Skin epidermis (tissue), 12 donors: Measurements from ENCODE around the gene MYO16.

Source experiments
- H3K27ac ChIP-seq, 21 experiments: fragments of 200-600 bp; sonication (generic) in 11 of 21; one replicate each; pipeline ENCODE4 v1.5.0; 2020; ENCODE audit warnings: mild to moderate bottlenecking in 3 of 21, inconsistent platforms in 2 of 21, moderate library complexity in 2 of 21
- H3K4me3 ChIP-seq, 7 experiments: fragments of 200-600 bp; sonication (generic) in 2 of 7; one replicate each; pipeline ENCODE4 v1.5.0; 2020; ENCODE audit warnings: inconsistent platforms in 2 of 7, mild to moderate bottlenecking in 2 of 7, moderate library complexity in 1 of 7

Gene MYO16

DNA sequence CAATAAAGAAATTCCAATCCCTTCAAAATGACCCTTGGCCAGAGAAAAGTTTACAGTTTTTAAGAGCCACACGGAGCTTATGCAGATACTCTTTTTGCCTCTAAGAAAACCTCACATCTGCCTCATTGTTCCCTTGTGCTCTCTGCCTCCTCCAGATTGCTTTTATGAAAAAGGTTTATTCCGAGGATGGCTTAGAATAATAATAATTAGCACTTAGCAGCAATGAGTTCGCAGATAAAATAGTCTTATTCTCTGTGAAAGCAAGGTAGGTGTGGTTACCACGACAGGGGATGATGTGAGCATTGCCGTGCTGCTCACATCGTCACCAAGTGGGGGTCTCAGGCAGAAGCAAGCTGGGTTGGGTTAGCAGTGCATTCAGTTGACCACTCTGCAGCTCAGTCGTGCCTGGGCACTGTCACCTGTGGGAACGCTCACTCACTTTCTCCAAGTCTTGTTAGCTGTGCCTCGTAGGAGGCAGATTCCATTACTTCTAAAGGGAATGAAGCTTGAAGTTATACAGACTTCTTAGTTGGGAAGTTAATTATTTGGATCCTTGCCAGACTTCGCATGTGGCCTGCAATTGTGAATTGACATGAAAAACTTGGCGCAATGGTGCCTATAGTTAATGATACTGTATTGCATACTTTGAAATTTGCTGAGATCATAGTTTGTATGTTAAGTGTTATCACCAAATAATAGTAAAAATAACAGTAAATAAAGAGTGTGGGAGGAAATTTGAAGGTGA lies 157.2 kb downstream of the MYO16 start:
- no peak overlapping the region for H3K4me3 ChIP-seq
- no peak overlapping the region for H3K27ac ChIP-seq

DNA sequence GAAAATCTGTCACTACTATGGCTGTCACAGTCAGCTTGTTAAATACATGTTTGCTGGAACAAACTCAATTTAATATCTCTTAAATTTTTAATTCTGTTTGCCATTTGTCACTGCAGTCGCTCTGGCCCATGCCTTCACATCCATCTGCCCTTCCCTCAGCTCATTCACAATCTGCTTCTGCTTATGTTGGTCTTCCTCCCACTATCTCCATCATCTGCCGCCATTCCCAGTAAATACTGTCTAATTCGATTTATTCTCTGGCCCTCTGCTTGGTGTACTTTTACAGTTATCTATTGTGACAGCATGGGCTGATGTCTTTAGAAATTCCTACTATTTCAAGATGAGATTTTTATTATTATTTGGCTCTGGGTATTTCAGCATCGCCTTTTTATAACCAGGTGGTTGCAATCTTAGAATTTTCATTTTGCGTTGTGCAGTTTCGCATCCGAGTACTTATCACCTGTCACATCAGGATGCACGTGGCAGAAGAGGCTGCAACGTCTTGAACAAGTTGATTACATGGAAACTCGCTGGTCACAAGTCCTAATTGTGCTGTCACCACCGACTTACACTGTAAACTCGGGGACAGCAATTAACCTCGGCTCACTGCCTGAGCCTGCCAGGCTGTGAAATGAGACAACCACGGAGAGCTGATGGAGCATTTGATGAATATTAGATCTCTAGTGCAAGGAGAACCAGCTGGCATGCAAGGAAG lies 158.4 kb downstream of the MYO16 start:
- Histone ChIP-seq H3K4me3 (no peak overlapping the region), H3K27ac (no peak overlapping the region)

DNA sequence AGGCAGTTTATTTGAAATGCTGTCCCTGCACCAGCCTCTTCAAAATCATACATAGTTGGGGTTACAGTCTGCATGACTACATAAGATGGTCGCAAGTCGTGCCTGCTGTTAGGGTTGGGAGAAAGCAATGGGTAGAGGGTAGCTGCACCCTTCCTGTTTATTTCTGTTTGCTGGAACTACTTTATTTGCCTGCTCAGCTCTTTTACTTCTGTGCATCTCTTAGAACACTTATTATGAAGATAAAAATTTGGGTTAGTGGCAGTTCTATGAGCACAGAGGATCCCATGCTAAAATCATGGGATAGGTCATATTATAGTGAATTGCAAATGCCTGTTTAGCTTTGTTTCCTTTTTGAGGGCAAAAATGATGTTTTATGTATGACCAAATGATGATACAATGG lies 160.1 kb downstream of the MYO16 start:
- H3K4me3 ChIP-seq, result no peak overlapping the region

DNA sequence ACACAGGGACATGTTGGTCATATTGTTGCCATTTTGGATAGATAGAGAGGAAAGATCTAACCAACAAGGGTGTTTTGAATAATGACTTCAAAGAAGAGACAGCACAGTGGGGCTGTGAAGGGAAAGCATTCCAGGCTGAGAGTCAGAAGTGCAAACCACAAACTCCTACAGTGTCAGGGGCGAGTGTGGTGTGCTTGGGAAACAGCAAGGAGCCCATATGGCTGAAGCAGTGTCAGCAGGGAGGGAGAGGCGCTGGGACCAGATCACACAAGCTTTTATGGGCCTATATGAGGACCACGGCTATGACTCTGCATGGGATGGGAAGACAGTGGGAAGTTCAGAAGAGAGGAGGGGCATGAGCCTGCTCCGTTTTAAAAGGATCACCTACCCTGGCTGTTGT lies 166.4 kb downstream of the MYO16 start:
- H3K4me3 ChIP-seq, result no peak overlapping the region
- no peak overlapping the region for H3K27ac ChIP-seq

More for the DNA sequence above, 160.1 kb downstream of the MYO16 start:
- no peak overlapping the region for H3K27ac ChIP-seq

DNA sequence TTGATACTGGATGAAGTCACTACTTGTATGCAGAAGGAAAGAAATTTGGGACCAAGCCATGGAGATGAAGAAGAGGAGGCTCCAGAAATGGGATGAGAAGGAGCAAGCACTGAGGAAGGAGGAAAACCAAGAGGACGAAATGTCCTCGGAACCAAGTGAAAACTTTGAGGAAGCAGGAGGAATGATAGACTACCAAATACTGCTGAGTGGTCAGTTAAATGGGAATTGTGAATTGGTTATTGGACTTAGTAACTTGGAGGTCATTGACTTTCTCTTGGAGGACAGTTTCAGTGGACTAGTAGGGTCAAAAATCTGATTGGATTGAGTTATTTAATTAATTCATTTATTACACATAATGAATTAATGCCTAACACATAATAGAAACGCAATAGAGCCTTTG lies 167.9 kb downstream of the MYO16 start:
- no peak overlapping the region for H3K27ac ChIP-seq
- H3K4me3 ChIP-seq, result no peak overlapping the region

DNA sequence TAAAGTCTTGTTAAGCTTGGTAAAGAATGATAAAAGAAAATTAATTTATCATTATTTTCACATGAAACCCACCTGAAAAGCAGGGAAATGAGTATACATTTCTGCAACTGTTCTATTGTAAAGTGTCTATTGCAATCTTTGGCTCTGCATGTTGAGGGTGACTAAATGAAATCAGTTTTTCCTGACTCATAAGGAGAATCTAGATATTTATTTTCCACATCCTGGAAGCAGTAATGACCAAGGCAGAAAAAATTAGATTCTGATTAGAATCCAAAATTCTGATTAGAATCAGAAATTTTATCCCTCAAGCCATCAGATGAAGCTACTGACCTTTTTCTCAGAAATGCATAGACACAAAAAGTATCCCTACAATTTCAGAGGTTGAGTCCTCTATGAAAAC lies 178.4 kb downstream of the MYO16 start:
- Histone ChIP-seq H3K27ac (no peak overlapping the region), H3K4me3 (no peak overlapping the region)

DNA sequence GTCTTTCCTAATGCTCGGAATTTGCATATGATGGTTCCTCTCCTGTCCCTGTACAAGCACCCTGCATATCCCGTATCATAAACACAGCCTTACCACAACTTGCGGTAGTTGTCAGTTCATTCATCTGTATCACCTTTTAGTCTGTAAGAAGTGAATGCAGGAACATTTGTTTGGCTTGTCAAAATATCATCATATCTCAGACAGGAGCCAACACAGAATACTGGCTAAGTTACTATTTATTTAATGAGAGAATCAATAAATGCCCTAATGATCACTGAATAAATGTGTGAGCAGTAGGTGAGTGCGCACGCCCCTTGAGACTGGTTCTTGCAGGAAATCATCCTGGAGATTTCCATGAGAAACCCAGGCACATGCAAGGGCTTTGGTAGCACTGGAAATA lies 182.8 kb downstream of the MYO16 start:
- H3K27ac ChIP-seq, result no peak overlapping the region
- H3K4me3 ChIP-seq, result no peak overlapping the region

DNA sequence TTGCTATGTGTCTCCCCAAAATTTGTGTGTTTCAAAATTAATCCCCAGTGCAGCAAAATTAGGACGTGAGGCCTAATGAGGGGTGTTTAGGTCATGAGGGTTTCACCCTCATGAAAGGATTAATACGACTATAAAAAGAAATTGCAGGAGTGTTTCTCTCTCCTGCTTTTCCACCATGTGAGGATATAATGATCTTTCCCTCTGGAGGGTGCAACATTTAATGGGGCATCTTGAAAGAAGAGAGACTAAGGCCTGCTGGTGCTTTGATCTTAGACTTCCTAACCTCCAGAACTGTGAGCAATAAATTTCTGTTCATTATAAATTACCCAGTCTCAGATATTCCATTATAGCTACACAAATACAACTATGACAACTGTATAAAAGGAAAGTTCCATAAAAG lies 183.2 kb downstream of the MYO16 start:
- H3K4me3 ChIP-seq, result no peak overlapping the region

DNA sequence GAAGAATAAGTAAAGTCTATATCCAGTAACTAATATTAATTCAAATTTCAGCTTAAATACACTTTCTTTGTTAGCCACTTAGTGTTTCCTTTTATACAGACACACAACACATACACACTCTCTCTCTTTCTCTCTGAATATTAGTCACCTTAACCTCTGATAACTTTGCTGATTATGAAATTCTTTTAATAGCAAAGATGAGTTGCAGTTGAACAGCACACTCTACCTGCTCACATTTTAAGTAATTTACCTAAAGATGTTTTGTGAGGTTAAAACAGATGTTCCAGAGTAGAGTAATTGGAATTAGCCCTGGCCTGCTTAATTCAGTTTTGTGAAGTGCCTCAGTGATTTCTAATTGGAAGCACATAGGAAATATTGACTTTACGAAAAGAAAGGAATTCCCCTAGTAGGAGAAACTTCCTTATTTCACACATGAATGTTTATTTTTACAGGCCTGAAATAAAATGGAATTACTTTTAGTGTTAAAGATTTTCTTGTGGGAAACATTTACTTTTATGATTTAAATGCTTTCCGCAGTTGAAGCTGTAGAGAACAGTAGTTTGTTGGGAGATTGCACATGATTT lies 184.3 kb downstream of the MYO16 start:
- Histone ChIP-seq H3K27ac (no peak overlapping the region), H3K4me3 (no peak overlapping the region)

More for the DNA sequence above, 183.2 kb downstream of the MYO16 start:
- H3K27ac ChIP-seq, result no peak overlapping the region

DNA sequence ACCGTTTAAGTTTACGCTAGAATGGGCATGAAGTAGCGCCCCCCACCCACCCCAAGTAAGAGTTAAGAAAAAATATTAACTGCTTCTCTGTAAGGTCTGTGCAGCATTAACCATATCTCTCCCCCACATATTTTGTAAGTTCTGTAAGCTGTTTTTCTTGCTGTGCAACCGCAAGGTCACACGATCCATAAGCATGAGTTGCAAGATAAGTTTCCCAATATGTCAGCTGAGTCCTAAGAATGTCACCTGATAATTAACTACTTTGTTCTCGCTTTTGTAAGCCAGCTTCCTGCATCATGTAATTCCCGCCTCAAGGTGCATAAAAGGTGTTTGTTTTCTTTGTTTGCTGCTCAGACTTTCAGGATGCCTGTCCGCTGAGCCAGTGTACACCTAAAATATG lies 187.0 kb downstream of the MYO16 start:
- Histone ChIP-seq H3K4me3 (no peak overlapping the region), H3K27ac (no peak overlapping the region)

DNA sequence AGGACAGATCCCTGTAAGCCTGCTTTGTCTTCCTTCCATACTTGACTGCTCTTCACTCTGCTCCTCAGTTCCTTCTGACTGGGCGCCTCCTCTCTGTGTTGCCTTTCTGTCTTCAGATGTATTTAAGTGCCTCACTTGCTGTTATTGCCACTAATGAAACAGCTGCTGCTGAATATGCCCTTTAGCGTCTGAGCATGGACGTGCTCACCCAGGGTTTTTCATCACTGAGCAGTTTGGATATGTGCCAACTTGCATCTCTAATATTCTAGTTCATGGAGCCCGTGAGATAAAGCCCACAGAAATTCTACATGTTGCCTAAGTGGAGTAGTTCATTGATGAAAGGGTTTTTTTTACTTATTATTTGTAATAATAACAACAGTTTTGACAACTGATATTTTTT lies 198.2 kb downstream of the MYO16 start:
- no peak overlapping the region for H3K27ac ChIP-seq
- no peak overlapping the region for H3K4me3 ChIP-seq

DNA sequence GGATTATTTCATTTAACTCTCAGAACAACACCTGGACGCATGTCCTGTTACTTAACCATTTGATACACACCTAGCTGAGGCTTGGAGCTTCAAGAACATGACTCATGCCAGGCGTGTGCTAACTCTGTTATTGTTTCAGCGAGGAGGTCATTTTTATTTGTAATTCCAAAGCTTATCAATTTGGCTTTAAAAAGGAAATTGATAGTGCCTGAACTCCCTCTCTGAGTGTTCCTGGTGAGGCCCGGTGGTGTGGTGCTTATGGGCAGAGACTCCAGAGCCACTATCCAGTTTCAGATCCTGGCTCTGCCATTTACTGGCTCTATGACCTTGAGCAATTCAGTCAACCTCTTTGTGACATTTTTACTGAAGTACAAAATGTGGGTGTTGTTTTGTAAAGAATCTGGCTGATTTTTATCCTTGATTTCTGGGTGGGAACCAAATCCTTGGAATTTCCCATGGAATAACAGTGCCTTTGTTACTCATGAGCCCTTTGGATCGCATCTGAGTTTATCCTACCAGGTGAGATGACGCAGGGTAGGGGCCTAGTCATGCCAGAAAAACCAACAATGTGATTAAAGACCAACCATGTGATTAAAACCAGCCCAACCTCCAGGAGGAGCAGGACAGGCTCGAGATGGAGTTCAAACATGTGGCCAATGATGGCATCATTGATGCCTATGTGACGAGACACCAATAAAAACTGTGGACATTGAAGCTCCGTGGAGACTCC lies 198.8 kb downstream of the MYO16 start:
- Histone ChIP-seq H3K4me3 (no peak overlapping the region), H3K27ac (no peak overlapping the region)

DNA sequence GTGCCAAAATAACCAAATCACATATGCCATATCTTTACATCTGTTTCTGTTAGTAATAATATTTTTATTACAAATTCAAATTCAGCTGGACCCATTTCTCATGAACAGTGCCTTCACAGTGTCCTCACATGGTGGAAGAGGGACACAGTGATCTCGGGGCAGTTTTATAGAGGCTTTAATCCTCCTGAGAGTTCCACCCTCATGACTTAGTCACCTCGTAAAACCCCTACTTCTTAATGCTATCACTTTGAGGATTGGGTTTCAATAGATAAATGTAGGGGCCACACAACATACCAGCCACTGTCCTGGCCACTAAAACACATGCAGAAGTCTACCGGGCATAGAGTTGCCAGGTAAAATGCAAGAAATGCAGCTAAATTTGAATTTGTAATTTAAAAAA lies 201.5 kb downstream of the MYO16 start:
- H3K4me3 ChIP-seq, result no peak overlapping the region
- no peak overlapping the region for H3K27ac ChIP-seq

DNA sequence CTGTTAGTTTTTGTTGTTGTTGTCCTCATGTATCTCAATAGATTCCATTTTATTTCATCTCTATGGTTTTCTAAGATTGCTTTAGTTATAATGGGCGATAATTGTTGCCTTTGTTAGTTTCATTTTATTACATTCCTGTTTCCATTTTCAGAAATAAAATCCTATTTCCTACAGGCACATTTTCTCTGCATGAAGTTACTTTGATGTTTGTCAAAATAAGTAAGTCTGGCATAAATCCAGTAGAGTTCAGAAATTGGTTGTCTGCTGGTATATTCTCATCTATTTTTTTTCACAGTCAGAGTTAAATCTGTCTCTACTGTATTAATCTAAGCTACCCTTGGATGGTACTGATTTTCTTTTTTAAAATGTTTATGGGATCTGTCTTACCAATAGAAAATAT lies 204.1 kb downstream of the MYO16 start:
- Histone ChIP-seq H3K27ac (no peak overlapping the region), H3K4me3 (no peak overlapping the region)

DNA sequence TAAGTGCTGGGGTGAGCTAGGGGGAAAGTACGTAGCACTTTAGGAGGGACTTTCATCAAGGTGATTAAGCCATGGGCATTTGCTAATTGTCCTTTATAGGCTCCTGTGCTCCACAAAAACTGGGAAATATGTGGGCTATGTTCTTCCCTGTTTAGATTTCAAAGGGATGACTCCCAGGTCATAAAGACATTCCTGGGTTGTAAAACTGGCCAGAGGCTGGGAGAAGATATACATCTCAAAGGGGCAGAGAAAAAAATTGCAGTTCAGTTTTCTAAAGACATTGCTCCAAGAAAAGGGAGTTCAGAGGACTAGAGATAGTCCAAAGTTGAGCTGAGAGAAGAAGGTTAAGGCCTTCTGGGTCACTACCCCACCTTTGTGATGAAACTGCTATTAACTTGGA lies 204.8 kb downstream of the MYO16 start:
- Histone ChIP-seq H3K4me3 (no peak overlapping the region), H3K27ac (no peak overlapping the region)

DNA sequence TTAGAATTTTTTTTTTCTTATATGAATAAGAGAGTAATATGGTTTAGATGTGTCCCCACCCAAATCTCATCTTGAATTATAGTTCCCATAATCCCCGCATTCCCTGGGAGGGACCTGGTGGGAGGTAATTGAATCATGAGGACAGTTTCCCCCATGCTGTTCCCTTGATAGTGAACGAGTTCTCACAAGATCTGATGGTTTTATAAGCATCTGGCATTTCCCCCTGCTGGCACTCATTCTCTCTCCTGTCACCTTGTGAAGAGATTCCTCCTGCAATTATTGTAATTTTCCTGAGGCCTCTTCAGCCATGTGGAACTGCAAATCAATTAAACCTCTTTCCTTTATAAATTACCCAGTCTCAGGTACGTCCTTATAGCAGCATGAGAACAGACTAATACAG lies 205.7 kb downstream of the MYO16 start:
- Histone ChIP-seq H3K4me3 (no peak overlapping the region), H3K27ac (no peak overlapping the region)

DNA sequence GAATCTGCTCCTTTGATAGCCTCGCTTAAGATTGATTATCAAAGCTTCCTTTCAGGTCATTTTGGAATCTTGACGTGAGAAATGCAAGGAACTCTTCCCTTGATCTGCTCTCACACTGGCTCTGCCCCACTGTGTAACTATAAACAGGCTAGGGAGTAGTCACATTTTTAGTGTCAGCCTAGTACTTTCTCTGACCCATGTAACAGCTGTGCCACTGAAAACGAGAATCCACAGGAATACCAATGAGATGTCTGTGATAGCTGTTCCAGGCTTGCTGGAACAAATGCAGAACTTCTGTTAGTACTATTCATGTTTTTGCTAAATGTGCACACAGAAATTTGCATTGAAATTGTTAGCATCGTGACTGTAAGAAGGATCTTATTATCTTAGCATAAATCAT lies 221.3 kb downstream of the MYO16 start:
- H3K4me3 ChIP-seq, result no peak overlapping the region
- H3K27ac ChIP-seq, result no peak overlapping the region

DNA sequence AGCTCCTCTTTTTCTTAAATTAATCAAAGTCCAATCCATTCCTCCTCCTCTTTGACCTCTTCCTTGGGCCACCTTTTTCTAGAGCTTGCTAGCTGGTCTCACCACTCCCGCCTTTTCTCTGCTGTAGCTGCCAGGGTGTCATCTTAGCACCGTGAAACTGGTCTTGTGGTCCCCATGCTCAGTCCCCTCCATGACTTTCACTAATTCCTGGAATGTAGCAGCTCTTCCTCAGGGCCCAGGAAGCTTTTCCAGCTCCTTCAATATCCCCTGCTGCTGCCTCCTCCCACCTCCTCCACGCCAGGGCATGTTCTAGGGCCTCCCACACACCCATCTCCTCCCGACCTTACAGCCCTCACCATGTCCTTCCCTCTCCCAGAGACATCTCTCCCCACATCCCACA lies 222.2 kb downstream of the MYO16 start:
- H3K4me3 ChIP-seq, result no peak overlapping the region

DNA sequence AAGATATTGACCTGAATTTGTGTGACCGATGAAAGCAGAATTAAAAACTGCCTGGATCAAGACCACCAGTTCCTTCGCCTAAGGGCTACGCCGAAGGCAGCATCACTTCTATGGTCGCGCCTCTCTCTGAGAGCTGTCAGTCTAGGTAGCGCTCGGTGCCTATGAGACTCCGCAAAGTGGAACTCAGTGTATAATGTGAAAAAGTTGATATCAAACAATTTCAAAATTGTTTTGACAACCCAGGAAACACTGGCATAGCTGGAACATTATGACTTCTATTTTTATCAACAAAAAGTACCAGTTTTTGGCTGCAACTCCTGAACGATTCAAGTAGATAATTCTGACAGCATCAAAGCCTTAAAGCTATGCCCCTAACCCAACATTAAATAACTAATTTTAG lies 223.6 kb downstream of the MYO16 start:
- no peak overlapping the region for H3K27ac ChIP-seq
- H3K4me3 ChIP-seq, result no peak overlapping the region

More for the DNA sequence above, 222.2 kb downstream of the MYO16 start:
- H3K27ac ChIP-seq, result no peak overlapping the region

DNA sequence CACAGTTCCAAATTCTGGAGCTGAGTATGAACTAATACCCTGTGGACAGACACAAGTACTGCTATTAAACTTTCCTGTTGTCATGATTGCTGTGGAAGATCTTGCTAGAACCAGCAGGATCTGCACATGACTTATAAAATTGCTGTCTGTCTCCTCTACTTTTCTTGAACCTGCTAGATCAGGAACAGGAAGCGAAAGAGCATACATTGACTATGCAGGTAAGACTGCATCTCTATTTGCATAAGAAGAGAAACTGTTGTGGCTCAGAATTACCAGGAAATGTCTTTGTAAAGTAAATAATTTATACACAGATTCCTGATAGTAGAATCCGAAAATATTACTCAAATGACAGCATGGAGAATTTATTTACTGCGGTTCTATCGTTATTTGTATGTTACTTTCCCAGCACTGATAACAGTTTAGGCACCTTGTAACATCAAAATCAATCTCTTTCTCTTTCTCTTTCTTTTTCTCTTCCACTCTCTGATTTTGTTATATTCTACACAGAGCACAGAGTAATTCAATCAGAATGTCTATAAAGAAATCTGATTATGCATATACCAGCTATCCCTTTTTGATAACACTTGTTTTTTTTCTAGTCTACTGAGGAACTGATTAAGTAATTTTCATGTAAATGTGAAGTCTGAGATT lies 226.5 kb downstream of the MYO16 start:
- H3K27ac ChIP-seq, result no peak overlapping the region
- no peak overlapping the region for H3K4me3 ChIP-seq
